Measurements from ENCODE around the gene KCNK2. TPM values are rescaled to one million over a fixed set of nuclear protein-coding genes. Genes with fewer than 3 reads are reported as not detected.

The KCNK2 gene
- total RNA-seq, 1 experiment from 2014 or later, result 0.44 TPM

- Histone ChIP-seq H4K91ac (ENCODE audit: insufficient read length, low read depth, low read length) (no peak overlapping the region), H3K79me1 (ENCODE audit: insufficient read depth, low read depth, low read length, poor library complexity, severe bottlenecking) (no peaks in the 10 kb centered on the region), H3K9ac (ENCODE audit: extremely low read depth, insufficient read length, low read length) (no peak overlapping the region), H3K23me2 (ENCODE audit: insufficient read length, low read depth, low read length, poor library complexity, severe bottlenecking) (no peaks in the 10 kb centered on the region), H4K5ac (ENCODE audit: insufficient read length, low read depth, low read length) (no peak overlapping the region), H3K14ac (ENCODE audit: insufficient read depth, low read length) (no peak overlapping the region), H4K20me1 (ENCODE audit: control insufficient read depth, insufficient read depth, insufficient read length) (no peaks in the 10 kb centered on the region), H3K79me2 (ENCODE audit: insufficient read depth, low read length) (no peaks in the 10 kb centered on the region), H3K9me3 (ENCODE audit: control insufficient read depth, low read depth, low read length) (no peaks in the 10 kb centered on the region), H2BK5ac (ENCODE audit: insufficient read length, low read length) (no peak overlapping the region), H3K27ac (ENCODE audit: insufficient read length, low read depth, low read length) (no peak overlapping the region), H3K18ac (ENCODE audit: insufficient read length, low read depth, low read length) (no peak overlapping the region), H2BK20ac (ENCODE audit: low read depth, low read length, poor library complexity, severe bottlenecking) (no peak overlapping the region), H3K4ac (ENCODE audit: low read depth, low read length) (no peak overlapping the region), H2BK120ac (ENCODE audit: low read depth, low read length, poor library complexity, severe bottlenecking) (no peak overlapping the region), H4K8ac (replicated peaks; ENCODE audit: insufficient read length, low read depth, low read length) (no peak overlapping the region), H2BK15ac (ENCODE audit: low read depth, low read length) (no peak overlapping the region), H3K4me2 (ENCODE audit: insufficient read depth, insufficient read length, low read length) (no peak overlapping the region), H3K56ac (ENCODE audit: insufficient read length, low read depth, low read length) (no peak overlapping the region), H3K27me3 (ENCODE audit: insufficient read depth, low read length) (no peaks in the 10 kb centered on the region), H2AK5ac (ENCODE audit: insufficient read length, low read length) (no peak overlapping the region), H3K4me1 (ENCODE audit: insufficient read depth, low read length) (no peaks in the 10 kb centered on the region; the same call in 1 of the 2 replicates), H2AFZ (ENCODE audit: low read length) (no peak overlapping the region), H3T11ph (ENCODE audit: low read length) (no peak overlapping the region), H2BK12ac (ENCODE audit: insufficient read length, low read depth, low read length) (no peak overlapping the region), H3K23ac (ENCODE audit: insufficient read length, low read depth, low read length) (no peak overlapping the region)
- no peak for DNase-seq
- Mint-ChIP-seq H3K27ac (no peak overlapping the region), H3K4me3 (no peak overlapping the region), H3K36me3 (ENCODE audit: insufficient read depth in 1 of 3, low read depth in 3 of 3) (no peaks in the 10 kb centered on the region), H3K27me3 (ENCODE audit: low read depth) (no peaks in the 10 kb centered on the region), H3K9me3 (no peaks in the 10 kb centered on the region), H3K4me1 (peaks cover 5 to 13% of the 10 kb centered on the region in 2 experiments; a peak in 3 of 4 replicates)
- WGBS (ENCODE audit: extremely low coverage, insufficient read length, low lambda C conversion rate), result no CpG with 5 or more reads among the region's 2 CpGs
- TF ChIP-seq, protein P1, sequence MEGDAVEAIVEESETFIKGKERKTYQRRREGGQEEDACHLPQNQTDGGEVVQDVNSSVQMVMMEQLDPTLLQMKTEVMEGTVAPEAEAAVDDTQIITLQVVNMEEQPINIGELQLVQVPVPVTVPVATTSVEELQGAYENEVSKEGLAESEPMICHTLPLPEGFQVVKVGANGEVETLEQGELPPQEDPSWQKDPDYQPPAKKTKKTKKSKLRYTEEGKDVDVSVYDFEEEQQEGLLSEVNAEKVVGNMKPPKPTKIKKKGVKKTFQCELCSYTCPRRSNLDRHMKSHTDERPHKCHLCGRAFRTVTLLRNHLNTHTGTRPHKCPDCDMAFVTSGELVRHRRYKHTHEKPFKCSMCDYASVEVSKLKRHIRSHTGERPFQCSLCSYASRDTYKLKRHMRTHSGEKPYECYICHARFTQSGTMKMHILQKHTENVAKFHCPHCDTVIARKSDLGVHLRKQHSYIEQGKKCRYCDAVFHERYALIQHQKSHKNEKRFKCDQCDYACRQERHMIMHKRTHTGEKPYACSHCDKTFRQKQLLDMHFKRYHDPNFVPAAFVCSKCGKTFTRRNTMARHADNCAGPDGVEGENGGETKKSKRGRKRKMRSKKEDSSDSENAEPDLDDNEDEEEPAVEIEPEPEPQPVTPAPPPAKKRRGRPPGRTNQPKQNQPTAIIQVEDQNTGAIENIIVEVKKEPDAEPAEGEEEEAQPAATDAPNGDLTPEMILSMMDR (conservative IDR thresholded peaks at IDR 0.05), result no peak
These were observed 42.3 kb upstream of the KCNK2 start for GRCh38 chr1:215040190-215040589.
